SK-N-DZ (cell line): ENCODE results near the gene SOX10.

Experiments used
- DNase-seq: peaks from one replicate; pipeline ENCODE4 v3.0.0-alpha.2; 2015; ENCODE audit warnings: low spot score

SOX10 gene

GRCh38 chr22:37931893-37932389 is 52.4 kb downstream of the SOX10 start:
- no peak for DNase-seq

- DNase-seq: no peak
Observed at GRCh38 chr22:37930952-37931440, 53.4 kb downstream of the SOX10 start.

GRCh38 chr22:37930270-37930951 is 53.9 kb downstream of the SOX10 start:
- no peak for DNase-seq

- DNase-seq: no peak
Observed at GRCh38 chr22:37929390-37929789, 55.0 kb downstream of the SOX10 start.

GRCh38 chr22:37927637-37927936 is 56.8 kb downstream of the SOX10 start:
- DNase-seq: no peak

- DNase-seq: no peak
Observed at GRCh38 chr22:37926771-37927636, 57.4 kb downstream of the SOX10 start.

- DNase-seq: no peak
Observed at GRCh38 chr22:37926358-37926757, 58.0 kb downstream of the SOX10 start.

GRCh38 chr22:37925767-37926166 is 58.6 kb downstream of the SOX10 start:
- no peak for DNase-seq

GRCh38 chr22:37925330-37925729 is 59.0 kb downstream of the SOX10 start:
- DNase-seq: no peak

- no peak for DNase-seq
Observed at GRCh38 chr22:37924386-37925065, 59.8 kb downstream of the SOX10 start.

- no peak for DNase-seq
Observed at GRCh38 chr22:37923927-37924326, 60.4 kb downstream of the SOX10 start.
